Measurements from ENCODE around the gene ISCA2. TPM values are rescaled to one million over a fixed set of nuclear protein-coding genes. Genes with fewer than 3 reads are reported as not detected.

Gene ISCA2
- total and polyA plus RNA-seq, 2 experiments from 2014 or later, result 21.5 to 80.2 TPM

DNA sequence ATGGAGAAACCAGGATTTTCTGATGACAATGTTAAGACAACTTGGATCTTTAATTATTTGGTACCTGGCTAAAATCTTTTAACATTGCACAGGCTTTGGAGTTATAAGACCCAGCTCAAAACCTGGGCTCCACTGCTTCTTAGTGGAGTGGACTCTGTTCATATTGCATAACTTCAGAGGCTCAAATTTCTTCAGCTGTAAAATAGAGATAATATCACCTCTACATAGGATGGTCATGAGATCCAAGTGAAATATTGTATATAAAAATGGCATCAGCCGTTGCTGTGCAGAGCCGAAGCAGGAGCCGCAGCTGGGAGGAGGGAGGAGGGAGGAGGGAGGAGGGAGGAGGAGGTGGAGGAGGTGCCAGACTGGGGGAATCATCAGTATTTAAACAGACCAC lies 11.0 kb upstream of the ISCA2 start:
- H3K9me3 ChIP-seq (ENCODE audit: low read depth), result no peaks in the 10 kb centered on the region
- H3K4me2 ChIP-seq, result no peak overlapping the region
- no peaks in the 10 kb centered on the region for H3K4me1 ChIP-seq (ENCODE audit: insufficient read depth)
- peaks cover under 1% of the 10 kb centered on the region for H4K20me1 ChIP-seq (ENCODE audit: insufficient read depth, poor library complexity, severe bottlenecking)
- H3K36me3 ChIP-seq (replicated peaks; ENCODE audit: insufficient read depth, low read depth), result no peaks in the 10 kb centered on the region
- TF ChIP-seq EZH2 (IDR thresholded peaks at IDR 0.05; ENCODE audit: borderline replicate concordance), result no peak
- TF ChIP-seq, protein P1, sequence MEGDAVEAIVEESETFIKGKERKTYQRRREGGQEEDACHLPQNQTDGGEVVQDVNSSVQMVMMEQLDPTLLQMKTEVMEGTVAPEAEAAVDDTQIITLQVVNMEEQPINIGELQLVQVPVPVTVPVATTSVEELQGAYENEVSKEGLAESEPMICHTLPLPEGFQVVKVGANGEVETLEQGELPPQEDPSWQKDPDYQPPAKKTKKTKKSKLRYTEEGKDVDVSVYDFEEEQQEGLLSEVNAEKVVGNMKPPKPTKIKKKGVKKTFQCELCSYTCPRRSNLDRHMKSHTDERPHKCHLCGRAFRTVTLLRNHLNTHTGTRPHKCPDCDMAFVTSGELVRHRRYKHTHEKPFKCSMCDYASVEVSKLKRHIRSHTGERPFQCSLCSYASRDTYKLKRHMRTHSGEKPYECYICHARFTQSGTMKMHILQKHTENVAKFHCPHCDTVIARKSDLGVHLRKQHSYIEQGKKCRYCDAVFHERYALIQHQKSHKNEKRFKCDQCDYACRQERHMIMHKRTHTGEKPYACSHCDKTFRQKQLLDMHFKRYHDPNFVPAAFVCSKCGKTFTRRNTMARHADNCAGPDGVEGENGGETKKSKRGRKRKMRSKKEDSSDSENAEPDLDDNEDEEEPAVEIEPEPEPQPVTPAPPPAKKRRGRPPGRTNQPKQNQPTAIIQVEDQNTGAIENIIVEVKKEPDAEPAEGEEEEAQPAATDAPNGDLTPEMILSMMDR (IDR thresholded peaks at IDR 0.05; ENCODE audit: poor library complexity), result no peak
- no peak for TF ChIP-seq EZH2phosphoT487 (IDR thresholded peaks at IDR 0.05; ENCODE audit: low read depth, severe bottlenecking, unreplicated experiment)
- no peak overlapping the region for H3K4me3 ChIP-seq
- no peak overlapping the region for H3K27ac ChIP-seq
- peaks cover 8% of the 10 kb centered on the region for H3K79me2 ChIP-seq
- H2AFZ ChIP-seq, result no peak overlapping the region
- WGBS (ENCODE audit: low lambda C conversion rate, missing lambda C conversion rate), result 79% methylated on average over 3 of the region's 3 CpGs
- no peak for DNase-seq (ENCODE audit: low spot score)
- H3K27me3 ChIP-seq, result no peaks in the 10 kb centered on the region
- no peaks in the 10 kb centered on the region for H3K9me2 ChIP-seq (replicated peaks; ENCODE audit: insufficient read depth)

DNA sequence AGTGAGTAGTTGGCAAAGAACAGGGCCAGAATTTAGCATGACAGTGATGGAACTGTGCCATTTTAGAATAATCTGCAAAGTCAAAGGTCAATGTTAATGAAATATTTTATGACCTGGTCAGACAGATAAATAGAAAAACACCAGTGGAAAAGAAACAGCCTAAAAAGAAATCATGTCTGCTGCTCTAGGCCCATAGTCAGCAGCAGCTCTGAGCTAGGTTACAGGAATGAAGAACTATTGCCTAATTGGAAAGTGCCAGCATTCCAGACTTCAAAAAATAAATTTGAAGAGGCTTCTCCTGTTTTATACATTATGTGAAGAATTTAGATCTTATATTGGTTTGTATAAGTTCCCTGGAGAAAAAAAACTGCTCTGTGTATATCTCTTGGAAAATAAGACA lies 10.2 kb upstream of the ISCA2 start:
- Histone ChIP-seq H3K79me2 (peaks cover 15% of the 10 kb centered on the region), H3K27me3 (no peaks in the 10 kb centered on the region), H3K36me3 (replicated peaks; ENCODE audit: insufficient read depth, low read depth) (no peaks in the 10 kb centered on the region), H4K20me1 (ENCODE audit: insufficient read depth, poor library complexity, severe bottlenecking) (peaks cover 7% of the 10 kb centered on the region), H3K9me2 (replicated peaks; ENCODE audit: insufficient read depth) (no peaks in the 10 kb centered on the region), H3K27ac (no peak overlapping the region), H3K4me2 (no peak overlapping the region), H3K9me3 (ENCODE audit: low read depth) (no peaks in the 10 kb centered on the region), H3K4me1 (ENCODE audit: insufficient read depth) (no peaks in the 10 kb centered on the region), H2AFZ (no peak overlapping the region), H3K4me3 (no peak overlapping the region)
- no peak for DNase-seq (ENCODE audit: low spot score)
- TF ChIP-seq EZH2 (IDR thresholded peaks at IDR 0.05; ENCODE audit: borderline replicate concordance) (no peak), EZH2phosphoT487 (IDR thresholded peaks at IDR 0.05; ENCODE audit: low read depth, severe bottlenecking, unreplicated experiment) (no peak)
- TF ChIP-seq, protein P1 (IDR thresholded peaks at IDR 0.05; ENCODE audit: poor library complexity), result no peak

GRCh38 chr14:74486164-74486563 lies 7.4 kb upstream of the ISCA2 start:
- no peak for DNase-seq (ENCODE audit: low spot score)
- Histone ChIP-seq H3K4me1 (ENCODE audit: insufficient read depth) (peaks cover under 1% of the 10 kb centered on the region), H3K9me2 (replicated peaks; ENCODE audit: insufficient read depth) (no peaks in the 10 kb centered on the region), H4K20me1 (ENCODE audit: insufficient read depth, poor library complexity, severe bottlenecking) (peaks cover 24% of the 10 kb centered on the region), H3K9me3 (ENCODE audit: low read depth) (no peaks in the 10 kb centered on the region), H3K36me3 (replicated peaks; ENCODE audit: insufficient read depth, low read depth) (no peaks in the 10 kb centered on the region), H3K4me3 (no peak overlapping the region), H3K27me3 (no peaks in the 10 kb centered on the region), H3K27ac (no peak overlapping the region), H2AFZ (no peak overlapping the region), H3K79me2 (peaks cover 44% of the 10 kb centered on the region), H3K4me2 (no peak overlapping the region)
- TF ChIP-seq EZH2phosphoT487 (IDR thresholded peaks at IDR 0.05; ENCODE audit: low read depth, severe bottlenecking, unreplicated experiment) (no peak), EZH2 (IDR thresholded peaks at IDR 0.05; ENCODE audit: borderline replicate concordance) (no peak)
- TF ChIP-seq, protein P1 (IDR thresholded peaks at IDR 0.05; ENCODE audit: poor library complexity), result no peak
- WGBS (ENCODE audit: low lambda C conversion rate, missing lambda C conversion rate), result 87% methylated on average over 3 of the region's 3 CpGs

DNA sequence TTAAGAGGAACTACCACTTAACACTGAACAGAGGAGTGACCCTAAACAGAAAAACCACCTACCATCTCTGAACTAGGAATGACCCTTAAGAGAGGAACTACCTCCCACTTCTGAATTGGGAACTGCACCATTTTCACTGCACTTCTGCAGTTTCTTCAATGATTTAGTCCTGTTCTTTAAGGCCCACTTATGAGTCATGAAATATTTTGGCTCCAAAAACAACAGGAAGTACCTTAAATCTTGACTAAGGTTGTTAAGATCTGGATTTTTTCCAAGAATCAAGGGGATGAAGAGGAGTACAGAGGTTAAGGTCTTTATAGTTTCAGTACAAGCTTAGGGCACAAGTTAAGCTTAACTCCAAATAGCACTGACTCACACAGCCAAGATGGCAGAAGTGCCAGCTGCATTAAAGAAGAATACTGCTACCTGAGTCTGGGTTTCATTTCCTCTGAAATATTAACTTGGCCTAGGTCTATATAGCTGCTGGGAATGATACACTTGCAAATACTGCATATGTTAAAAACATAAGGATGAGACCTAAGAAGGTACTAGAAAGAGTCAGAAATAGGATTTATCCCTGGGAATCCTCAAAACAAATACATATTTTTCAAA lies 4.7 kb upstream of the ISCA2 start:
- H3K9me2 ChIP-seq (replicated peaks; ENCODE audit: insufficient read depth), result no peaks in the 10 kb centered on the region
- H3K79me2 ChIP-seq, result peaks cover 55% of the 10 kb centered on the region
- TF ChIP-seq, protein P1 (IDR thresholded peaks at IDR 0.05; ENCODE audit: poor library complexity), result no peak
- no peak for TF ChIP-seq EZH2 (IDR thresholded peaks at IDR 0.05; ENCODE audit: borderline replicate concordance)
- H3K9me3 ChIP-seq (ENCODE audit: low read depth), result no peaks in the 10 kb centered on the region
- no peak for DNase-seq (ENCODE audit: low spot score)
- peaks cover 7% of the 10 kb centered on the region for H3K4me1 ChIP-seq (ENCODE audit: insufficient read depth)
- H4K20me1 ChIP-seq (ENCODE audit: insufficient read depth, poor library complexity, severe bottlenecking), result peaks cover 31% of the 10 kb centered on the region
- no peak overlapping the region for H3K4me2 ChIP-seq
- H3K27ac ChIP-seq, result no peak overlapping the region
- no peak overlapping the region for H3K4me3 ChIP-seq
- H3K27me3 ChIP-seq, result no peaks in the 10 kb centered on the region
- no peaks in the 10 kb centered on the region for H3K36me3 ChIP-seq (replicated peaks; ENCODE audit: insufficient read depth, low read depth)
- H2AFZ ChIP-seq, result no peak overlapping the region

All from hepatocyte (in vitro differentiated cells).